Measurements from ENCODE around the gene UPB1.

Gene UPB1

GRCh38 chr22:24504540-24504939, 9.4 kb downstream of the UPB1 start:
- H3K4me3 ChIP-seq (ENCODE audit: low read length, poor library complexity, severe bottlenecking), result no peak overlapping the region
- peaks cover 51% of the 10 kb centered on the region for H3K4me1 ChIP-seq (ENCODE audit: insufficient read depth, low read length, poor library complexity, severe bottlenecking)

GRCh38 chr22:24504956-24505736, 10.0 kb downstream of the UPB1 start:
- Histone ChIP-seq H4K20me1 (ENCODE audit: insufficient read depth, low read length, poor library complexity, severe bottlenecking) (no peaks in the 10 kb centered on the region), H2AFZ (ENCODE audit: low read length) (no peak overlapping the region), H3K27me3 (ENCODE audit: insufficient read depth, low read length, poor library complexity, severe bottlenecking) (no peaks in the 10 kb centered on the region), H3K4me3 (ENCODE audit: low read length, poor library complexity, severe bottlenecking) (no peak overlapping the region), H3K9ac (ENCODE audit: low read depth, low read length, poor library complexity, severe bottlenecking) (no peak overlapping the region), H3K9me2 (replicated peaks; ENCODE audit: low read depth, low read length) (no peaks in the 10 kb centered on the region), H3K4me2 (ENCODE audit: low read depth, low read length, poor library complexity, severe bottlenecking) (no peak overlapping the region), H3K4me1 (ENCODE audit: insufficient read depth, low read length, poor library complexity, severe bottlenecking) (peaks cover 55% of the 10 kb centered on the region), H3K9me3 (ENCODE audit: insufficient read depth, low read depth, low read length) (no peaks in the 10 kb centered on the region), H3K79me2 (ENCODE audit: insufficient read depth, low read length) (no peaks in the 10 kb centered on the region), H3F3A (ENCODE audit: low read depth) (0 out of 2 replicates have a peak, but pooled peaks cover under 1% of the 10 kb centered on the region), H3K36me3 (ENCODE audit: insufficient read depth, low read length) (no peaks in the 10 kb centered on the region)
- no peak for TF ChIP-seq CTCF (conservative IDR thresholded peaks at IDR 0.05; ENCODE audit: low read length)
- no peak for TF ChIP-seq EZH2phosphoT487 (IDR thresholded peaks at IDR 0.05; ENCODE audit: borderline replicate concordance)

More at GRCh38 chr22:24504540-24504939, 9.4 kb downstream of the UPB1 start:
- Histone ChIP-seq H3K27me3 (ENCODE audit: insufficient read depth, low read length, poor library complexity, severe bottlenecking) (no peaks in the 10 kb centered on the region), H3K9me3 (ENCODE audit: insufficient read depth, low read depth, low read length) (no peaks in the 10 kb centered on the region), H4K20me1 (ENCODE audit: insufficient read depth, low read length, poor library complexity, severe bottlenecking) (no peaks in the 10 kb centered on the region), H3K4me2 (ENCODE audit: low read depth, low read length, poor library complexity, severe bottlenecking) (peak overlapping the region; percentile 37), H3K79me2 (ENCODE audit: insufficient read depth, low read length) (no peaks in the 10 kb centered on the region), H3K9ac (ENCODE audit: low read depth, low read length, poor library complexity, severe bottlenecking) (peak overlapping the region; percentile 46), H2AFZ (ENCODE audit: low read length) (peak overlapping the region; percentile 5; the same call in 1 of the 2 replicates), H3K9me2 (replicated peaks; ENCODE audit: low read depth, low read length) (no peaks in the 10 kb centered on the region), H3K36me3 (ENCODE audit: insufficient read depth, low read length) (no peaks in the 10 kb centered on the region), H3F3A (ENCODE audit: low read depth) (no peaks in the 10 kb centered on the region)
- no peak for TF ChIP-seq EZH2phosphoT487 (IDR thresholded peaks at IDR 0.05; ENCODE audit: borderline replicate concordance)
- TF ChIP-seq CTCF (conservative IDR thresholded peaks at IDR 0.05; ENCODE audit: low read length), result no peak

- Histone ChIP-seq H3K4me2 (ENCODE audit: low read depth, low read length, poor library complexity, severe bottlenecking) (no peak overlapping the region), H4K20me1 (ENCODE audit: insufficient read depth, low read length, poor library complexity, severe bottlenecking) (no peaks in the 10 kb centered on the region), H3K79me2 (ENCODE audit: insufficient read depth, low read length) (no peaks in the 10 kb centered on the region), H3K9me2 (replicated peaks; ENCODE audit: low read depth, low read length) (no peaks in the 10 kb centered on the region), H3F3A (ENCODE audit: low read depth) (peaks cover 9% of the 10 kb centered on the region; the same call in 1 of the 2 replicates), H3K27me3 (ENCODE audit: insufficient read depth, low read length, poor library complexity, severe bottlenecking) (no peaks in the 10 kb centered on the region), H3K9me3 (ENCODE audit: insufficient read depth, low read depth, low read length) (no peaks in the 10 kb centered on the region), H3K4me1 (ENCODE audit: insufficient read depth, low read length, poor library complexity, severe bottlenecking) (peaks cover 69% of the 10 kb centered on the region), H2AFZ (ENCODE audit: low read length) (peak overlapping the region; percentile 47; the same call in 1 of the 2 replicates), H3K36me3 (ENCODE audit: insufficient read depth, low read length) (no peaks in the 10 kb centered on the region), H3K9ac (ENCODE audit: low read depth, low read length, poor library complexity, severe bottlenecking) (no peak overlapping the region), H3K4me3 (ENCODE audit: low read length, poor library complexity, severe bottlenecking) (no peak overlapping the region)
- TF ChIP-seq CTCF (conservative IDR thresholded peaks at IDR 0.05; ENCODE audit: low read length) (no peak), EZH2phosphoT487 (IDR thresholded peaks at IDR 0.05; ENCODE audit: borderline replicate concordance) (no peak)
Measured at GRCh38 chr22:24506802-24507438, 11.8 kb downstream of the UPB1 start.
